ENCODE measurements around the gene ATP10A. TPM values are rescaled to one million over a fixed set of nuclear protein-coding genes. Genes with fewer than 3 reads are reported as not detected.

Gene ATP10A
- total RNA-seq, 1 experiment from 2014 or later, result 3.9 TPM

DNA sequence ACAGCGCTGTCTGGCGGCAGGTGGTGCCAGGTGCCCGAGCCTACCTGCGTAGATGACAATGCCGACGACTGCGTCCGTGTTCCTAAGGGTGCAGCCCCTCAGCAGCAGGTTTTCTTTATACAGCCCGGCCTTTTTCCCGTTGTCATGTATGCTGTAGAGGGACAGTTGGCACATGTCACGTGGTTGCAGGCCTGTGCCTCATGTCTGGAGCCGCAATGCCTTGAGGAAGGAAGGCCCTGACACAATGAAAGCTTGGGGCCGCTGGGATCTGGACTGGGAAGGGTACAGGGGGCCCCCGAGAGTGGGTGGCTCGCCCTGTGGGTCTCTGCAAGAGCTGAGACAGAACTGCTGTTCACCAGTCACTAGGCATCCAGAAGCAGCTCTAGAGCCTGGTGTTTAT lies 136.0 kb downstream of the ATP10A start:
- Histone ChIP-seq H2AK5ac (ENCODE audit: insufficient read length, low read length) (no peak overlapping the region), H3K27me3 (ENCODE audit: insufficient read depth, low read length) (no peaks in the 10 kb centered on the region), H4K20me1 (ENCODE audit: control insufficient read depth, insufficient read depth, insufficient read length) (no peaks in the 10 kb centered on the region), H2BK12ac (ENCODE audit: insufficient read length, low read depth, low read length) (no peak overlapping the region), H3K23me2 (ENCODE audit: insufficient read length, low read depth, low read length, poor library complexity, severe bottlenecking) (no peaks in the 10 kb centered on the region), H2BK120ac (ENCODE audit: low read depth, low read length, poor library complexity, severe bottlenecking) (no peak overlapping the region), H3T11ph (ENCODE audit: low read length) (no peak overlapping the region), H3K79me1 (ENCODE audit: insufficient read depth, low read depth, low read length, poor library complexity, severe bottlenecking) (no peaks in the 10 kb centered on the region), H3K79me2 (ENCODE audit: insufficient read depth, low read length) (no peaks in the 10 kb centered on the region), H3K4ac (ENCODE audit: low read depth, low read length) (no peak overlapping the region), H2BK5ac (ENCODE audit: insufficient read length, low read length) (no peak overlapping the region), H4K5ac (ENCODE audit: insufficient read length, low read depth, low read length) (no peak overlapping the region), H3K18ac (ENCODE audit: insufficient read length, low read depth, low read length) (no peak overlapping the region), H3K14ac (ENCODE audit: insufficient read depth, low read length) (no peak overlapping the region), H3K4me2 (ENCODE audit: insufficient read depth, insufficient read length, low read length) (no peak overlapping the region), H2AFZ (ENCODE audit: low read length) (no peak overlapping the region), H3K9ac (ENCODE audit: extremely low read depth, insufficient read length, low read length) (no peak overlapping the region), H2BK20ac (ENCODE audit: low read depth, low read length, poor library complexity, severe bottlenecking) (no peak overlapping the region), H4K8ac (replicated peaks; ENCODE audit: insufficient read length, low read depth, low read length) (no peak overlapping the region), H3K9me3 (ENCODE audit: control insufficient read depth, low read depth, low read length) (no peaks in the 10 kb centered on the region), H3K27ac (ENCODE audit: insufficient read length, low read depth, low read length) (no peak overlapping the region), H2BK15ac (ENCODE audit: low read depth, low read length) (no peak overlapping the region), H3K4me1 (ENCODE audit: insufficient read depth, low read length) (no peaks in the 10 kb centered on the region), H3K23ac (ENCODE audit: insufficient read length, low read depth, low read length) (no peak overlapping the region), H3K56ac (ENCODE audit: insufficient read length, low read depth, low read length) (no peak overlapping the region), H4K91ac (ENCODE audit: insufficient read length, low read depth, low read length) (no peak overlapping the region)
- H3K36me3 Mint-ChIP-seq (ENCODE audit: insufficient read depth in 1 of 3, low read depth in 3 of 3), result no peaks in the 10 kb centered on the region; a peak in 1 of 7 replicates
- DNase-seq, result no peak
- H3K27me3 Mint-ChIP-seq (ENCODE audit: low read depth), result no peaks in the 10 kb centered on the region
- WGBS (ENCODE audit: extremely low coverage, insufficient read length, low lambda C conversion rate), result no CpG with 5 or more reads among the region's 15 CpGs
- H3K9me3 Mint-ChIP-seq, result no peaks in the 10 kb centered on the region
- no peak overlapping the region for H3K27ac Mint-ChIP-seq
- TF ChIP-seq, protein P1, sequence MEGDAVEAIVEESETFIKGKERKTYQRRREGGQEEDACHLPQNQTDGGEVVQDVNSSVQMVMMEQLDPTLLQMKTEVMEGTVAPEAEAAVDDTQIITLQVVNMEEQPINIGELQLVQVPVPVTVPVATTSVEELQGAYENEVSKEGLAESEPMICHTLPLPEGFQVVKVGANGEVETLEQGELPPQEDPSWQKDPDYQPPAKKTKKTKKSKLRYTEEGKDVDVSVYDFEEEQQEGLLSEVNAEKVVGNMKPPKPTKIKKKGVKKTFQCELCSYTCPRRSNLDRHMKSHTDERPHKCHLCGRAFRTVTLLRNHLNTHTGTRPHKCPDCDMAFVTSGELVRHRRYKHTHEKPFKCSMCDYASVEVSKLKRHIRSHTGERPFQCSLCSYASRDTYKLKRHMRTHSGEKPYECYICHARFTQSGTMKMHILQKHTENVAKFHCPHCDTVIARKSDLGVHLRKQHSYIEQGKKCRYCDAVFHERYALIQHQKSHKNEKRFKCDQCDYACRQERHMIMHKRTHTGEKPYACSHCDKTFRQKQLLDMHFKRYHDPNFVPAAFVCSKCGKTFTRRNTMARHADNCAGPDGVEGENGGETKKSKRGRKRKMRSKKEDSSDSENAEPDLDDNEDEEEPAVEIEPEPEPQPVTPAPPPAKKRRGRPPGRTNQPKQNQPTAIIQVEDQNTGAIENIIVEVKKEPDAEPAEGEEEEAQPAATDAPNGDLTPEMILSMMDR (conservative IDR thresholded peaks at IDR 0.05), result no peak
- no peak overlapping the region for H3K4me3 Mint-ChIP-seq
- peaks cover 3% of the 10 kb centered on the region in 2 experiments for H3K4me1 Mint-ChIP-seq
